ENCODE measurements around the gene TEX14.
"Not testable (repeated sequence)": the region's sequence is repeated elsewhere in the genome, so short reads cannot be mapped to it uniquely, and the experiment has no call there.

TEX14 gene

DNA sequence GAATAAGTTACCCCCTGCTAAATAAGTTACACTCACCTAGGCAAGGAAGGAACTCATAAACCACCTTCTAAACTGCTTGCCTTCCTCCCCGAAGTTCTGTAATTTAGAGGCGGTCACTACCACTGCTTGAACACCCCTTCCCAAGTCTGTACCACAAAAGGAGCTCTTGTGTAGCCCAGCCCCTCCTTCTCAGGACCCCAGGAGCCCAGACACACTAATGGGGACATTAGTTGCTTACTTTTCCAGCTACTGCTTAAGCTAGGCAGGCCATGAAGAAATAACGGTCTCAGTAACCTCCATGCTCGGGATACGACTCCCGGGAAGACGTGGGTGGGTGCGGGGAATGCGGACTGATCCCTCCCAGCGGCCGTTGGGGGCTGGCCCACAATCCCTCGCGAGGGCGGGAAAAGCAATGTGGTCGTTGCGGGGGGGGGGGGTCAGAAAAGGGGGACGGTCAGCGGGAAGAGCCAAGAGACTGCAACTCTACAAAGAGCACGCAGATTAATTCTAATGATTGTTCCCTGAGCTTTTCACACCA, at the start of gene TEX14:
Gene TEX14 (minus strand): TSS at position 345 of the 538 bp plus-strand sequence. CDS start 40,044 bp downstream, outside the sequence.
- DNase-seq (ENCODE audit: low read depth, low spot score) = no peak

DNA sequence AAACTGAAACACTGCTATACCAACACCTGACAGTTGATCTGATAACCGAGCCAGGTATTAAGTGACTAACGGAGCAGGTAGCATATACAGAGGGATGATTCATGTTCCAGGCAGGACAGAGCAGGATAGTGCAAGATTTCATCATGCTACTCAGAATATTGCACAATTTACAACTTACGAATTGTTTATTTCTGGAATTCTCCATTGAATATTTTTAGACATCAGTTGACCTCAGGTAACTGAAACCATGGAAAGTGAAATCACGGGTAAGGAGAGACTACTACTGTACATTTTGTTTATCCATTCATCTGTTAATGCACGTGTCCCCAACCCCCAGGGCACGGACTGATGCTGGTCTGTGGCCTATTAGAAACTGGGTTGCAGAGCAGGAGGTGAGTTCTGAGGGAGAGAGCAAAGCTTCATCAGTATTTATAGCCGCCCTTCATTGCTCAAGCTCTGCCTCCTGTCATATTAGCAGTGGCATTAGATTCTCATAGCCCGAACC, 49.3 kb upstream of the TEX14 start:
- DNase-seq (ENCODE audit: low read depth, low spot score) = no peak

GRCh38 chr17:58734811-58735210, 43.0 kb upstream of the TEX14 start:
- no peak for DNase-seq (ENCODE audit: low read depth, low spot score)

DNA sequence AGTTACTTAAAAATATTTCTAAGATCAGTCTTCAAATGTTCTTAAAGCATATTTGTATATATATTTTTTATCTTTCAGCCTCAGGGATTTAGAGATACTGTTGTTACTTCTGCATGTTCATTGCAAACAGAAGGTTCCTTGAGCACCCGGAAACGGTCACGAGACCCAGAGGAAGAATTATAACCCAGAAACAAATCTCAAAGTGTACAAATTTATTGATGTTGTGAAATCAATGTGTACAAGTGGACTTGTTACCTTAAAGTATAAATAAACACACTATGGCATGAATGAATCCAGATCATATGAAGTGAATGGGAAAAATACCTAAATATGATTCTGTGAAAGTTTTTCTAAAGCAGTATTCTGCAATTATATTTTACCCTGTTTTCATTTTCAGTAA, 42.2 kb upstream of the TEX14 start:
- DNase-seq (ENCODE audit: low read depth, low spot score) = no peak

DNA sequence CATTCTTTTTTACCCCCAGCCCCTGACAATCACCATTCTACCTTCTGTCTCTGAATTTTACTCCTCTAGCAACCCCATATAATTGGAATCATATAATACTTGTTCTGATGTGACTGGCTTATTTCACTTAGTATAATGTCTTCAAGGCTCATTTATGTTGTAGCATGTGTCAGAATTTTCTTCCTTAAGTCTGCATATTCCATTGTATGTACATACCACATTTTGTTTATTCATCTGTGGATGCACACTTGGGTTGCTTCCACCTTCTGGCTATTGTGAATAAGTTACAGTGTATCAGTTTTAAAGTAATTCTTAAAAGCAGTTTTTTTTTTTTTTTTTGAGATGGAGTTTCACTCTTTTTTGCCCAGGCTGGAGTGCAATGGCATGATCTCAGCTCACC, 39.1 kb upstream of the TEX14 start:
- DNase-seq (ENCODE audit: low read depth, low spot score) = no peak

- no peak for DNase-seq (ENCODE audit: low read depth, low spot score)
Observed at GRCh38 chr17:58728798-58729197, 37.0 kb upstream of the TEX14 start.

DNA sequence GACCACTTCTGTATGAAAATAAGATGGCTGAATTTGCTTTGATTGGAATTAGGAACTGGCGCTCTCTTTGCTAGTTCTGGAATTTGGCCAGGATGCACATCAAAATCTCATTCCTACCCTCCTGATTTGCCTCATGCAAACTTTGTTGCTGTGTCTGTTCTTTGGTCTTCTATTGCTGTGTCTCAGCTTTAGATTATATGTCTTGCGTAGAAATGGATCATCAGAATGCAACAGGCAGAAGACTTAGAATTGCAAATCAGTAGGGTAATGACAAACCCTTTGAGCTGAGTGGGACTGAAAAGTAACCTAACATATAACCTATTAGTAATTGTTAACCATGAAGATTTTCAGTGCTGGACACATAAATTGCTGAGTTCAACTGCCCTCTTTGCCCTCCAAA, 30.9 kb upstream of the TEX14 start:
- no peak for DNase-seq (ENCODE audit: low read depth, low spot score)

DNA sequence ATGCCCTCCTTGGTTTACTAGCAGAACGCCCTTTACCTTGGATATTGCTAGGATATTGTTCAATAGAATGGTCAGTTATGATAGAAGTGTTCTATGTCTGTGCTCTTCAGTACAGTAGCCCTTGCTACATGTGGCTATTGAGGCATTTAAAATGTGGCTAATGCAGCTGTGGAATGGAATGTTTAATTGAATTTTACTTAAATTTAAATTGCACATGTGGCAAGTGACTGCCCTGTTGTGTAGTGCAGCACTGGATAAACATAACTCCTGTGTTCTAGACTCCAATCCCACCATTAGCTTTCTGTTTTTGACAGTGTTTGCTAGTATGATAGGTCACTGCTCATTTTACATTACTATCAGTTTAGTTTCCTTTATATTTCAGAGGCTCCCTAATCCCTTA, 30.4 kb upstream of the TEX14 start:
- DNase-seq (ENCODE audit: low read depth, low spot score) = no peak

GRCh38 chr17:58710948-58711552, 19.2 kb upstream of the TEX14 start:
- DNase-seq (ENCODE audit: low read depth, low spot score) = no peak

DNA sequence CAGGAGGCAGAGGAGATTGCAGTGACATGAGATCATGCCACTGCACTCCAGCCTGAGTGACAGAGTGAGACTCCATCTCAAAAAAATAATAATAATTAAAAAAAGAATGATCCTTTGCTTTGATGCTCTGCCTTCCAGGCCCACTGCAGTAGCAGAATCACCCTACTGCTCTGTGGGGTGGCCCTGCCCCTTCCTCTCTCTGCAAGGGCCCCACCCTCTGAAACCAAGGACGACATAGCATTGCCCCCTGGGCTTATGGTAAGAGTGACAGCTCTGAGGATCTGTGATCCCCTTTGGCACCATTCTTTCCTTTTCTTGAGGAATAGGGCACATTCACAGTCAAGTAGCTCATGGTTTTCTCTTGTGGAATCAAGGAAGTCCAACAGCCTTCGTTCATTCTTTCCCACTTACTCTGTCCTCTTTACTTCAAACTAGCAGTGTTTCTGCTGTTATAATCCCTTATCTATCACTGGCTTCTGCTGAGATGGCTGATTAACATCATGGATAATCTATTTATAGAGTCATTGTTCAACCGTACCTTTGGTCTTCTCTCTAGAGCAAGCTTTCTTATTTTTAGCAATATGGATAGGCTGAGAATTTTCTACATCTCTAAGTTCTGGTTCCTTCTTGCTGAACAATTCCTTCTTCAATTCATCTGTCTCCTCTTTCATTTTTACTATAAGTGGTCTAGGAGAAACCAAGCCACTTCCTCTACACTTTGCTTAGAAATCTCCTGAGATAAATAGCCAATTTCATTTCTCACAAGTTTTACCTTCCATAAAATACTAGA, 14.7 kb upstream of the TEX14 start:
- DNase-seq (ENCODE audit: low read depth, low spot score) = no peak

DNA sequence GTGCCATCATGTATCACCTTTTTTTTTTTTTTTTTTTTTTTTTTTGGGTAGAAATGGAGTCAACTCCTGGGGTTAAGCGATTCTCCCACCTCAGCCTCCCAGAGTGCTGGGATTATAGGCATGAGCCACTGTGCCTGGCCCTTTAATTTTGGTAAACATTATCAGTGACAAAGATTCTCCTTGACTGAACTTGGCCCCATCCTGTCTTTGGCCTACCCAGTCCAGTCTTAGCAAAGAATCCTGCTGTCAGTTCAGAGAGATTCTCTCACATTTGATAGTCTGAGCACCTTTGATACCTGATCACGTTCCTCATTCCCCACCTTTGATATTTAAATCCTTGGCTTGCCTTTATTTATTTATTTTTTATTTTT, 12.1 kb upstream of the TEX14 start:
- no peak for DNase-seq (ENCODE audit: low read depth, low spot score)

DNA sequence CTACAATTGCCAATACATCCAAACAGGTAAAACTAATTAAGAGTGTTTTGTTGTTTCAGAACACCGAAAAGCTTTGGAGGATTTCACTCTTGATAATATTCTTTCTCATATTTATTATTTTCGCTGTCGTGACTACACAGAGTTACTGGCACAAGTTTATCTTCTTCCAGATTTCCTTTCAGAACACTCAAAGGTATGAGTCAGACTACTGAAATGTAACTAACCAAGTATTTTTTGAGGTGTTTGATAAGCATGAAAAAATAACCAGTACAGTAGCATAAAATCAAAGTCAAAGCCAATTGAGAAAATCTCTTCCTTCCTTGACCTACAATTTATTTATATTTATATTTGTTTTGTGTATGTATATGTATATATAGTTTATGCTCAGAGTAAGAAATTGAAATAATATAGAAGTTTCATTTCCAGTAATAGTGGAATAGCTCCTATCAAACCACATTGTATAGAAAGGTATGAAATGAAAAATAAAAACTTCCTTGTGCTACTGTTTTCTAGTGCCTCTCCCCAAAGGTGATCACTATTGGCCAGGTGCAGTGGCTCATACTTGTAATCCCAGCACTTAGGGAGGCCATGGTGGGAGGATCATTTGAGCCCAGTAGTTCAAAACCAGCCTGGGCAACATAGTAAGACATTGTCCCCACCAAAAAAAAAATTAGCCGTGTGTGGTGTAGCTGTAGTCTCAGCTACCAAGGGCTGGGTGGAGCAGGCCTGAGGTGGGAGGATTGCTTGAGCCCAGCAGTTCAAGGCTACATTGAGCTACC, 11.5 kb upstream of the TEX14 start:
- no peak for DNase-seq (ENCODE audit: low read depth, low spot score)

DNA sequence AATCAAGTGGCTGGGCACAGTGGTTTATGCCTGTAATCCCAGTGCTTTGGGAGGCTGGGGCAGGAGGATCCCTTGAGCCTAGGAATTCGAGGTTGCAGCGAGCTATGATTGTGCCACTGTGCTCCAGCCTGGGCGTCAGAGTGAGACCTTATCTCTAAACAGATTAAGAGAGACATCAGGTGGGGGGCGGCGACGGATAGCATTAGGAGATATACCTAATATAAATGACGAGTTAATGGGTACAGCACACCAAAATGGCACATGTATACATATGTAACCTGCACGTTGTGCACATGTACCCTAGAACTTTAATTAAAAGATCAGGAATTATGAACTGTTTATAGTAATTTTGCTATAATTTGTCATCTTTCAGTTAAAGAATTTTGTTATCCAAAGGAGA, 10.9 kb upstream of the TEX14 start:
- no peak for DNase-seq (ENCODE audit: low read depth, low spot score)

GRCh38 chr17:58702045-58702476, 10.2 kb upstream of the TEX14 start:
- DNase-seq (ENCODE audit: low read depth, low spot score) = no peak

DNA sequence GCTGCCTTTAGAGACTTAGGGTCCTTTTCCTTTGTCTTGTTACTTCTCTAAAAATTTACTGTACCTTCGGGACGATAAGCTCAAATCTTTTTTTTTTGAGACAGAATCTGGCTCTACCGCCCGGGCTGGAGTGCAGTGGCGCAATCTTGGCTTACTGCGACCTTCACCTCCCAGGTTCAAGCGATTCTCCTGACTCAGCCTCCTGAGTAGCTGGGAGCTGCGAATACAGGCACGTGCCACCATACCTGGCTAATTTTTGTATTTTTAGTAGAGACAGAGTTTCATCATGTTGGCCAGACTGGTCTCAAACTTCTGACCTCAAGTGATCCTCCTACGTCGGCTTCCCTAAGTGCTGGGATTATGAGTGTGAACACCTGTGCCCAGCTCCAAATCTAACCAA, 7.9 kb upstream of the TEX14 start:
- no peak for DNase-seq (ENCODE audit: low read depth, low spot score)

DNA sequence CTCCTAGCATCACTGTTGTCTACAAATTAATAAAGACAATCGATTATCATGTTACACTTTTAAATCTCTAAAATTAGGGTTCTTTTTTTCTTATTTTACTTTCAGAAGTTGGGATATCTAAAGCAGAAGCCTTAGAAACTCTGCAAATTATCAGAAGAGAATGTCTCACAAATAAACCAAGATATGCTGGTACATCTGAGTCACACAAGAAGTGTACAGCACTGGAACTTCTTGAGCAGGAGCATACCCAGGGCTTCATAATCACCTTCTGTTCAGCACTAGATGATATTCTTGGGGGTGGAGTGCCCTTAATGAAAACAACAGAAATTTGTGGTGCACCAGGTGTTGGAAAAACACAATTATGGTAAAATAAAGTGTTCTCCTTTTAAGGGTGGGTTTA, 3.0 kb upstream of the TEX14 start:
- DNase-seq (ENCODE audit: low read depth, low spot score) = no peak

DNA sequence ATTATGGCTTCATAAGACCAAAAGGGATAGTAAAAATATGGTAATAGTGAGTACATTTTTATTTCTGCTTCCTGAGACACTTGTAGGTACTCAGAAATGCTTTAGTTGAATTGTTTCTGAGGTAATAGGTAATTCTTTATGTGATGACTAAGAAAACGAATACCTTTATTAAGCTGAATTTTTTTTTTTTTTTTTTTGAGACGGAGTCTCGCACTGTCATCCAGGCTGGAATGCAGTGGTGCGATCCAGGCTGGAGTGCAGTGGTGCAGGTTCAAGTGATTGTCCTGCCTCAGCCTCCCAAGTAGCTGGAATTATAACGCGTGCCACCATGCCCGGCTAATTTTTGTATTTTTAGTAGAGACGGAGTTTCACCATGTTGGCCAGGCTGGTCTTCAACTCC, 2.5 kb upstream of the TEX14 start:
- DNase-seq (ENCODE audit: low read depth, low spot score) = no peak

DNA sequence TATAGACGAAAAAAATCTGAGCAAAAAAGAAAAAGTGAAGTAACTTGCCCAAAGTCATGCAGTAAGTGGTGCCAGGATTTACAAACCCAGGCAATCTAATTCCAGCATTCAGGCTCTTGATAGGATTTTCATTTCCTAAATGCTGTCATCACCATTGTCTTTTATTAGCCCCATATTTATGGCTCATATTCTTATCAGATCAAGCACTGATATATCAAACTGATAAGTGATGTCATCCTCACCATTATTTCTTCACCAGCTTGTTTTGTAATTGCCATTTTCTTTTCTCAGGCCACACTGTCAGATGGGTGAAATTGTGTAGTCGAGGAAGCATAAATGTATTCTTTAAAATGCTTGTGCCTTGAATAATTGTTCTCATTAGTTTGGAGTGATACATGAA, 1.9 kb upstream of the TEX14 start:
- no peak for DNase-seq (ENCODE audit: low read depth, low spot score)

GRCh38 chr17:58693208-58693607, 1.4 kb upstream of the TEX14 start:
- no peak for DNase-seq (ENCODE audit: low read depth, low spot score)

DNA sequence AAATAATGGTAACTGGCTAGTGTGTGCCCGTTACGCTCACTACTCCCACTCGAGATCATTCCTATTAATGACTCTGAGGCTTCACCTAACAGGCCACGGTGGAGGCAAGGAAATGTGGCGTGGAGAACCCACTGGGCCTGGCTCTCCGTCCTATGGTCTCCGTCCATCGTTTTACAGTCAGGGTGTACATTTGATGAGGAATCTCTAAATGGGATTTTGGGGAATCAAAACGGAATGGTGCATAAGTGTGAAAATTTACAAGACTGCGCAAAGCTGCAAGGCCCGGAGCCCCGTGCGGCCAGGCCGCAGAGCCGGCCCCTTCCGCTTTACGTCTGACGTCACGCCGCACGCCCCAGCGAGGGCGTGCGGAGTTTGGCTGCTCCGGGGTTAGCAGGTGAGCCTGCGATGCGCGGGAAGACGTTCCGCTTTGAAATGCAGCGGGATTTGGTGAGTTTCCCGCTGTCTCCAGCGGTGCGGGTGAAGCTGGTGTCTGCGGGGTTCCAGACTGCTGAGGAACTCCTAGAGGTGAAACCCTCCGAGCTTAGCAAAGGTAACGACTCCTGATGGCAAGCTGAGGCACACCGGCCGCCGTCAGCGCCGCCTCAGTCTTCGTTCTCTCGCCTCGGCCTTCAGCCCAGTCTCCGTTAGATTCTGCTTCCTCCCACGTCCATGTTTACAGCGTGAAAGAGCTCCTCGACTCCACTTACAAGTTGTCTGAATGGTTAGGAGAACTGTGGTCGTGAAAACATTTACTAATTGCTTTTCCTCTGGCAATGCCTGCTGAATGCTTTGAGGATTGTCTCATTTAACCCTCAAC, 602 bp upstream of the TEX14 start, which contains the start of gene RAD51C:
Gene RAD51C (plus strand): TSS at position 364 of the 817 bp plus-strand sequence. CDS start 42 bp downstream, at position 406.
- peak; percentile 87 for DNase-seq (ENCODE audit: low read depth, low spot score)

GRCh38 chr17:58690033-58690432, 1.8 kb downstream of the TEX14 start:
- DNase-seq (ENCODE audit: low read depth, low spot score) = not testable (repeated sequence)
